A549 (cell line): ENCODE measurements around the gene TMEM54.

Experiments
- CTCF ChIP-seq: fragments of >200 bp; sonication (Bioruptor Twin); formaldehyde crosslinking; IDR thresholded peaks from 3 replicates; pipeline ENCODE4 v1.5.1; 2016
- E2F6 ChIP-seq: IDR thresholded peaks from 2 replicates; pipeline ENCODE4 v1.6.1; 2012; ENCODE audit warnings: low read depth, borderline replicate concordance
- EP300 ChIP-seq, 2 experiments: fragments of >200 bp; sonication (Bioruptor Twin); formaldehyde crosslinking; IDR thresholded peaks; 2 replicates in 1 of 2; 3 replicates in 1 of 2; pipeline ENCODE4 v1.6.1; 2016 to 2017
- HDAC2 ChIP-seq: fragments of 200-600 bp; sonication (generic); IDR thresholded peaks from 2 replicates; pipeline ENCODE4 v1.6.1; 2016
- MAX ChIP-seq: IDR thresholded peaks from 2 replicates; pipeline ENCODE4 v1.6.1; 2012
- NFE2L2 ChIP-seq: fragments of 150-350 bp; conservative IDR thresholded peaks from 2 replicates; pipeline ENCODE4 v1.6.1; 2014; ENCODE audit warnings: low read length
- NR3C1 ChIP-seq: fragments of >200 bp; sonication (Bioruptor Twin); formaldehyde crosslinking; IDR thresholded peaks from 3 replicates; pipeline ENCODE4 v1.6.1; 2017
- PBX3 ChIP-seq: IDR thresholded peaks from 2 replicates; pipeline ENCODE4 v1.6.1; 2012
- RAD21 ChIP-seq, 2 experiments: fragments of >200 bp in 1 of 2; sonication (Bioruptor Twin) in 1 of 2; formaldehyde crosslinking in 1 of 2; IDR thresholded peaks in 1 of 2; conservative IDR thresholded peaks in 1 of 2; 2 replicates in 1 of 2; 3 replicates in 1 of 2; pipeline ENCODE4 v1.6.1; 2012 to 2018; ENCODE audit warnings: inconsistent platforms in 1 of 2

- TF ChIP-seq E2F6 (no peak), EP300 (IDR thresholded peaks at IDR 0.05) (no peak), NR3C1 (no peak), CTCF (no peak), PBX3 (no peak), RAD21 (conservative IDR thresholded peaks at IDR 0.05 in 1 of 2, IDR thresholded peaks at IDR 0.05 in 1 of 2) (no peak), HDAC2 (no peak), NFE2L2 (no peak), MAX (no peak)
These were observed 43.1 kb downstream of the TMEM54 start for GRCh38 chr1:32858136-32858535.
